GM23248 (cell line): ENCODE results near the gene SLC25A38. TPM values are rescaled to one million over a fixed set of nuclear protein-coding genes. Genes with fewer than 3 reads are reported as not detected.
A peak's percentile ranks its signal among the peaks of the same experiment; 100 is the strongest.

ENCODE experiments used
- DNase-seq: peaks from one replicate; pipeline ENCODE4 v3.0.0-alpha.2; 2015
- H2AFZ ChIP-seq: fragments of 200-600 bp; sonication (generic); 2 replicates; pipeline ENCODE4 v1.6.1; 2016; ENCODE audit warnings: antibody characterized with exemption
- H3F3A ChIP-seq: fragments of 200-600 bp; sonication (generic); 2 replicates; pipeline ENCODE4 v1.6.1; 2016; ENCODE audit warnings: mild to moderate bottlenecking, antibody characterized with exemption, mixed run types; ENCODE audit not compliant: insufficient read depth
- H3K27ac ChIP-seq: fragments of 200-600 bp; sonication (generic); 2 replicates; pipeline ENCODE4 v1.5.1; 2016; ENCODE audit warnings: mild to moderate bottlenecking
- H3K27me3 ChIP-seq: fragments of 200-600 bp; sonication (generic); replicated peaks from 2 replicates; pipeline ENCODE4 v1.6.1; 2016; ENCODE audit warnings: mild to moderate bottlenecking; ENCODE audit not compliant: insufficient read depth
- H3K36me3 ChIP-seq: fragments of 200-600 bp; sonication (generic); 2 replicates; pipeline ENCODE4 v1.6.1; 2016; ENCODE audit warnings: low read depth, mild to moderate bottlenecking
- H3K4me1 ChIP-seq: fragments of 200-600 bp; sonication (generic); 2 replicates; pipeline ENCODE4 v1.6.1; 2016; ENCODE audit warnings: mild to moderate bottlenecking; ENCODE audit not compliant: insufficient read depth
- H3K4me2 ChIP-seq: fragments of 200-600 bp; sonication (generic); one replicate; pipeline ENCODE4 v1.6.1; 2016; ENCODE audit warnings: mild to moderate bottlenecking; ENCODE audit not compliant: unreplicated experiment
- H3K4me3 ChIP-seq: fragments of 200-600 bp; sonication (generic); 2 replicates; pipeline ENCODE4 v1.5.1; 2016; ENCODE audit warnings: mild to moderate bottlenecking
- H3K79me2 ChIP-seq: fragments of 200-600 bp; sonication (generic); 2 replicates; pipeline ENCODE4 v1.6.1; 2016; ENCODE audit warnings: mild to moderate bottlenecking; ENCODE audit not compliant: insufficient read depth
- H3K9ac ChIP-seq: fragments of 200-600 bp; sonication (generic); 2 replicates; pipeline ENCODE4 v1.6.1; 2016; ENCODE audit warnings: mild to moderate bottlenecking
- H3K9me2 ChIP-seq: fragments of 200-600 bp; sonication (generic); 2 replicates; pipeline ENCODE4 v1.6.1; 2016; ENCODE audit warnings: mixed run types, mild to moderate bottlenecking, moderate library complexity; ENCODE audit not compliant: insufficient read depth
- H3K9me3 ChIP-seq: fragments of 200-600 bp; sonication (generic); one replicate; pipeline ENCODE4 v1.6.1; 2017; ENCODE audit warnings: low read depth
- H4K20me1 ChIP-seq: fragments of 200-600 bp; sonication (generic); 2 replicates; pipeline ENCODE4 v1.6.0; 2016; ENCODE audit not compliant: insufficient read depth
- EZH2 ChIP-seq: fragments of 200-600 bp; sonication (generic); IDR thresholded peaks from 2 replicates; pipeline ENCODE4 v1.6.1; 2018; ENCODE audit warnings: antibody characterized with exemption, mild to moderate bottlenecking; ENCODE audit not compliant: insufficient read depth, poor library complexity, severe bottlenecking
- EZH2phosphoT487 ChIP-seq: fragments of 200-600 bp; sonication (generic); IDR thresholded peaks from 2 replicates; pipeline ENCODE4 v1.6.1; 2018; ENCODE audit warnings: antibody characterized with exemption, moderate library complexity, mild to moderate bottlenecking, low read depth; ENCODE audit not compliant: insufficient read depth
- WGBS, 2 experiments: methylation state at CpG; one replicate each; pipeline ENCODE4 v1.1.6; 2015 to 2017; ENCODE audit warnings: low lambda C conversion rate in 2 of 2, low coverage in 1 of 2; ENCODE audit errors: missing lambda C conversion rate in 2 of 2; 5-methylcytosine and 5-hydroxymethylcytosine counted together
- in situ Hi-C: fragments of 300-500 bp; cut with MboI; formaldehyde crosslinking; loops from 2 replicates; pipeline ENCODE4 v1.15.0; 2020
- polyA plus RNA-seq: library from polyadenylated mRNA; unstranded; fragments of >200 nt; fragmentation: Nextera tagmentation; extraction: Ambion mirVana; gene quantifications from 2 replicates; pipeline ENCODE4 v1.2.1, GENCODE V29; 2016
- small RNA-seq: library from RNA; depleted of rRNA; stranded (forward); fragments of <200 nt; gene quantifications from one replicate; pipeline ENCODE3, GENCODE V24; 2014; ENCODE audit warnings: low read depth, low replicate concordance
- total RNA-seq: library from RNA; depleted of rRNA; stranded (reverse); fragments of >200 nt; shearing (Covaris generic); gene quantifications from 2 replicates; pipeline ENCODE4 v1.2.3, GENCODE V29; 2014; rRNA removed

SLC25A38 gene
- total and polyA plus RNA-seq, 2 experiments from 2014 or later, result 23.9 to 40.1 TPM

DNA sequence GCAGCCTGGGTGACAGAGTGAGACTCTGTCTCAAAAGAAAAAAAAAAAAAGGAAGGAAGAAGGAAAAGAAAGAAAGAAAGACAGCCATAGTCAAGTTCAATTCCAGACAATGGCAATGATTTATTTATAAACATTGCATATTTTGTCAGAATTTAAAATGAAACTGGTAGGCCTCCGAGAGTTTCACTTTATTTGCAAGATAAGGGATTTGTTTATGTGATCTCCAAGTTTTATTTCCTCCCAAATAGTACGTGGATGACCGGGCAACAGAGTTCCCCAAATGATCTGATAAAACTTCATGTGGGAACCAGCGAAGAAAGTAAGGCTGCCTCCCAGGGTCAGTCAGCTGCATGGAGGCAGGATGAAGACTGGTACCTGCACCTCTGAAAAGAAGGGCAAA, 55.7 kb downstream of the SLC25A38 start:
- DNase-seq, result no peak
- H3K4me1 ChIP-seq, result 0 out of 2 replicates have a peak, but pooled peaks cover 8% of the 10 kb centered on the region
- H3K79me2 ChIP-seq, result no peaks in the 10 kb centered on the region
- H3K36me3 ChIP-seq, result no peaks in the 10 kb centered on the region
- 54 to 62% methylated on average over 4 of the region's 4 CpGs for WGBS, 2 experiments
- in situ Hi-C loops, result no loop called here
- H3K9me3 ChIP-seq, result no peaks in the 10 kb centered on the region
- H3K4me3 ChIP-seq, result no peak overlapping the region
- no peaks in the 10 kb centered on the region for H3F3A ChIP-seq
- no peak for TF ChIP-seq EZH2phosphoT487
- TF ChIP-seq EZH2, result no peak
- no peak overlapping the region for H3K9ac ChIP-seq
- H4K20me1 ChIP-seq, result no peaks in the 10 kb centered on the region
- no peaks in the 10 kb centered on the region for H3K9me2 ChIP-seq
- no peak overlapping the region for H2AFZ ChIP-seq
- H3K4me2 ChIP-seq, result no peak overlapping the region
- H3K27ac ChIP-seq, result no peak overlapping the region
- H3K27me3 ChIP-seq, result no peaks in the 10 kb centered on the region

- Histone ChIP-seq H3K36me3 (no peaks in the 10 kb centered on the region), H3K9ac (no peak overlapping the region), H3K79me2 (no peaks in the 10 kb centered on the region), H3K9me3 (no peaks in the 10 kb centered on the region), H3K9me2 (no peaks in the 10 kb centered on the region), H3K4me2 (no peak overlapping the region), H3K4me3 (no peak overlapping the region), H3F3A (no peaks in the 10 kb centered on the region), H4K20me1 (no peaks in the 10 kb centered on the region), H3K4me1 (no peaks in the 10 kb centered on the region), H3K27me3 (no peaks in the 10 kb centered on the region), H3K27ac (no peak overlapping the region), H2AFZ (no peak overlapping the region)
- no peak for DNase-seq
- in situ Hi-C loops, result no loop called here
- TF ChIP-seq EZH2, result no peak
- no peak for TF ChIP-seq EZH2phosphoT487
- 91 to 93% methylated on average over 6 to 8 of the region's 8 CpGs for WGBS, 2 experiments
Measured at GRCh38 chr3:39440316-39440715, 57.1 kb downstream of the SLC25A38 start.

DNA sequence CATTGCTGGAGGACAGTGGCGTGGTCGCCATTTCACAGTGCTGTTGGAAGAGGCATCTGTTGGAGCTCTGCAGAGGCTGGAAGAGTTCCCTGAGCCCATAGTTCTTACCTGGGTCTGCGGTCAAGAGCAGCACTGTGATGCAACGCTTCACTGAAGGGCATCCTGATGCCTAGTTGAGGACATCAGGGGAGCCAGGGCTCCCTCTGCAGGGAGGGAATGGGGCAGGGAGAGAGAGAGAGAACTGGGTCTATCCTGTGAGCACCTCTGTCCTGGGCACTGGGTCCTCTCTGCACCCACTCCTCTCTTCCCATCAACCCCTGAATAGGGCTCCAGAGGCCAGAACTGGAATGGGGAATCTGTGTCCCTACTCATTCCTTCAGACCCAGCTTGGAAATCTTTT, 60.4 kb downstream of the SLC25A38 start:
- Histone ChIP-seq H4K20me1 (no peaks in the 10 kb centered on the region), H3F3A (0 out of 2 replicates have a peak, but pooled peaks cover 7% of the 10 kb centered on the region), H3K4me1 (peaks cover 5% of the 10 kb centered on the region), H3K4me3 (no peak overlapping the region), H3K27me3 (no peaks in the 10 kb centered on the region), H3K9ac (no peak overlapping the region), H3K27ac (no peak overlapping the region), H3K9me3 (no peaks in the 10 kb centered on the region), H3K4me2 (no peak overlapping the region), H3K36me3 (no peaks in the 10 kb centered on the region), H3K9me2 (no peaks in the 10 kb centered on the region), H3K79me2 (no peaks in the 10 kb centered on the region), H2AFZ (no peak overlapping the region)
- TF ChIP-seq EZH2phosphoT487, result no peak
- TF ChIP-seq EZH2, result no peak
- DNase-seq, result no peak
- in situ Hi-C loops, result no loop called here
- WGBS, 2 experiments, result 78 to 84% methylated on average over 4 of the region's 4 CpGs

DNA sequence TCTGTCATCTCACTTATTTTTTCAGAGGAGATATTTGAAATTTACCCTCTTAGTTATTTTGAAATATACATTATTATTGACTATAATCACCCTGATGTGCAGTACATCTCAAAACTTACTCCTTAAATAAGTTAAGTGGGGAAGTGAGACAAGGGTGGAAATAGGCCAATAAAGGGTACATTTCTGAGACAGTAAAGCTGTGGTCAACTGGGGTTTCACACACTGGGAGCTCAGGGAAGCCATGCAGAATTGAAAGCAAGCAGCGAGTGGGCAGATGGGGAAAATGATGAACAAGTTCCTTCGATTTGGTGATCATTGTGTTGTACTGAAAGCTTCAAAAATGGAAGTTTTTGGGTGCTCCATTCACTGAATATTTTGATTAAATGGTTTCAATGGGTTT, 62.8 kb downstream of the SLC25A38 start:
- Histone ChIP-seq H3K36me3 (no peaks in the 10 kb centered on the region), H3K27ac (no peak overlapping the region), H3K4me2 (no peak overlapping the region), H3K9me2 (no peaks in the 10 kb centered on the region), H3K4me3 (no peak overlapping the region), H3K27me3 (no peaks in the 10 kb centered on the region), H3K79me2 (no peaks in the 10 kb centered on the region), H3K9me3 (no peaks in the 10 kb centered on the region), H4K20me1 (no peaks in the 10 kb centered on the region), H3K9ac (no peak overlapping the region), H2AFZ (no peak overlapping the region), H3K4me1 (peaks cover 5% of the 10 kb centered on the region), H3F3A (0 out of 2 replicates have a peak, but pooled peaks cover 7% of the 10 kb centered on the region)
- no peak for DNase-seq
- in situ Hi-C loops, result no loop called here
- TF ChIP-seq EZH2phosphoT487 (no peak), EZH2 (no peak)
- WGBS, 2 experiments, result 42 to 48% methylated on average over 2 of the region's 2 CpGs

DNA sequence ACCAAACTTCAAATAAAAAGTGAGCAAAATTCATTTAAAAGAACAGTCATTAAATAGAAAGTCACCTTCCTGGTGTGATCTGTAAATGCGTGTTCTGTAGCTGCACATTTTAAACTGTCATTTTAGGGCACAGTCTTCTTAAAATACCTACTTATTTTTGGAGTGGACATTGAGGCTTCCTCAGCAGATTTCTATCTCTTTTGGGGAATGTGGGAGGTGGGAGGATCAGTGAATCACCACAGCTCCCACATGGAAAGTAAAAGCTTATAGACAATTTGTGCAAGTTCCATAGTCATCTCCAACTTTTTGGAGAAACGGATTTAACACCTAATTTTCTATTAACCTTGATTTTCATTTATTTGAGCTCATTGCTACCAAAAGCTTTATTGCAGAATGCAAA, 63.3 kb downstream of the SLC25A38 start:
- Histone ChIP-seq H3K27ac (no peak overlapping the region), H3F3A (0 out of 2 replicates have a peak, but pooled peaks cover 7% of the 10 kb centered on the region), H3K4me2 (no peak overlapping the region), H3K9ac (no peak overlapping the region), H3K9me3 (no peaks in the 10 kb centered on the region), H3K36me3 (no peaks in the 10 kb centered on the region), H2AFZ (no peak overlapping the region), H3K9me2 (no peaks in the 10 kb centered on the region), H4K20me1 (no peaks in the 10 kb centered on the region), H3K79me2 (no peaks in the 10 kb centered on the region), H3K4me3 (no peak overlapping the region), H3K27me3 (no peaks in the 10 kb centered on the region), H3K4me1 (peaks cover 5% of the 10 kb centered on the region)
- TF ChIP-seq EZH2phosphoT487, result no peak
- DNase-seq, result peak; percentile 29
- 66 to 70% methylated on average over 2 of the region's 2 CpGs for WGBS, 2 experiments
- in situ Hi-C loops, result no loop called here

Small RNA genes within 50 kb of the gene (small RNA-seq; reads per million reads assigned to genes)
- not detected for gene SNORA6
- not detected for gene SNORA62

Other genes with a start within 250 kb of the SLC25A38 start
- 22.5 and 23.1 TPM in 2 replicates for gene CSRNP1, start 229.8 kb upstream of the SLC25A38 start, total RNA-seq
- gene CSRNP1, start 229.8 kb upstream of the SLC25A38 start, polyA plus RNA-seq, result 14.2 and 16.4 TPM in 2 replicates
- not detected in 2 replicates for gene XIRP1, start 190.8 kb upstream of the SLC25A38 start, total RNA-seq
- not detected in 2 replicates for gene XIRP1, start 190.8 kb upstream of the SLC25A38 start, polyA plus RNA-seq
- gene CX3CR1, start 103.3 kb upstream of the SLC25A38 start, total RNA-seq, result not detected in 2 replicates
- gene CX3CR1, start 103.3 kb upstream of the SLC25A38 start, polyA plus RNA-seq, result not detected in 2 replicates
- not detected in 2 replicates for gene CCR8, start 53.7 kb upstream of the SLC25A38 start, total RNA-seq
- gene CCR8, start 53.7 kb upstream of the SLC25A38 start, polyA plus RNA-seq, result not detected in 2 replicates
- 1,561 and 1,590 TPM in 2 replicates for gene RPSA, start 23.4 kb downstream of the SLC25A38 start, total RNA-seq
- 406 and 418 TPM in 2 replicates for gene RPSA, start 23.4 kb downstream of the SLC25A38 start, polyA plus RNA-seq
- gene MOBP, start 84.3 kb downstream of the SLC25A38 start, total RNA-seq, result not detected in 2 replicates
- not detected in 2 replicates for gene MOBP, start 84.3 kb downstream of the SLC25A38 start, polyA plus RNA-seq